ENCODE data around the gene CATSPERZ.

DNA sequence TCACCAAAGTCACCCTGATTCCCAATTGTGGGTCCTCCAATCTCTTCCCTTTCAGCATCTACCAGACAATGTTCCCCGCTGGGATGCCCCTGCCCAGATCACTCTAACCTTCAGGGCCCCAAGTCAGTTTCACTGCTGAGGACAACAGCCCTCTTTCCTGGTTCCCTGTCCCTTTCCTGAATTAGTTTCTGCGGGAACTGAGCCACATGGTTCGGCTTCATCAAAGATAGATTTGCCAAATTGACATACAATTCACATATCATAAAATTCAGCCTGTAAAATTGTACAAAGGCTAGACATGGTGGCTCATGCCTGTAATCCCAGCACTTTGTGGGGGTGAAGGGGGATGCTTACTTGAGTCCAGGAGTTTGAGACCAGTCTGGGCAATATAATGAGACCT lies 27.8 kb downstream of the CATSPERZ start:
- no peak for TF ChIP-seq POLR2AphosphoS5 (IDR thresholded peaks at IDR 0.05; ENCODE audit: insufficient read depth in 1 of 2, low read depth in 1 of 2)
- TF ChIP-seq, protein P1, sequence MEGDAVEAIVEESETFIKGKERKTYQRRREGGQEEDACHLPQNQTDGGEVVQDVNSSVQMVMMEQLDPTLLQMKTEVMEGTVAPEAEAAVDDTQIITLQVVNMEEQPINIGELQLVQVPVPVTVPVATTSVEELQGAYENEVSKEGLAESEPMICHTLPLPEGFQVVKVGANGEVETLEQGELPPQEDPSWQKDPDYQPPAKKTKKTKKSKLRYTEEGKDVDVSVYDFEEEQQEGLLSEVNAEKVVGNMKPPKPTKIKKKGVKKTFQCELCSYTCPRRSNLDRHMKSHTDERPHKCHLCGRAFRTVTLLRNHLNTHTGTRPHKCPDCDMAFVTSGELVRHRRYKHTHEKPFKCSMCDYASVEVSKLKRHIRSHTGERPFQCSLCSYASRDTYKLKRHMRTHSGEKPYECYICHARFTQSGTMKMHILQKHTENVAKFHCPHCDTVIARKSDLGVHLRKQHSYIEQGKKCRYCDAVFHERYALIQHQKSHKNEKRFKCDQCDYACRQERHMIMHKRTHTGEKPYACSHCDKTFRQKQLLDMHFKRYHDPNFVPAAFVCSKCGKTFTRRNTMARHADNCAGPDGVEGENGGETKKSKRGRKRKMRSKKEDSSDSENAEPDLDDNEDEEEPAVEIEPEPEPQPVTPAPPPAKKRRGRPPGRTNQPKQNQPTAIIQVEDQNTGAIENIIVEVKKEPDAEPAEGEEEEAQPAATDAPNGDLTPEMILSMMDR (IDR thresholded peaks at IDR 0.05) = no peak
- no peak for TF ChIP-seq POLR2A (IDR thresholded peaks at IDR 0.05)
